Measurements from ENCODE around the gene PIK3CA.
"Not testable (repeated sequence)": the region's sequence is repeated elsewhere in the genome, so short reads cannot be mapped to it uniquely, and the experiment has no call there.

Gene PIK3CA

DNA sequence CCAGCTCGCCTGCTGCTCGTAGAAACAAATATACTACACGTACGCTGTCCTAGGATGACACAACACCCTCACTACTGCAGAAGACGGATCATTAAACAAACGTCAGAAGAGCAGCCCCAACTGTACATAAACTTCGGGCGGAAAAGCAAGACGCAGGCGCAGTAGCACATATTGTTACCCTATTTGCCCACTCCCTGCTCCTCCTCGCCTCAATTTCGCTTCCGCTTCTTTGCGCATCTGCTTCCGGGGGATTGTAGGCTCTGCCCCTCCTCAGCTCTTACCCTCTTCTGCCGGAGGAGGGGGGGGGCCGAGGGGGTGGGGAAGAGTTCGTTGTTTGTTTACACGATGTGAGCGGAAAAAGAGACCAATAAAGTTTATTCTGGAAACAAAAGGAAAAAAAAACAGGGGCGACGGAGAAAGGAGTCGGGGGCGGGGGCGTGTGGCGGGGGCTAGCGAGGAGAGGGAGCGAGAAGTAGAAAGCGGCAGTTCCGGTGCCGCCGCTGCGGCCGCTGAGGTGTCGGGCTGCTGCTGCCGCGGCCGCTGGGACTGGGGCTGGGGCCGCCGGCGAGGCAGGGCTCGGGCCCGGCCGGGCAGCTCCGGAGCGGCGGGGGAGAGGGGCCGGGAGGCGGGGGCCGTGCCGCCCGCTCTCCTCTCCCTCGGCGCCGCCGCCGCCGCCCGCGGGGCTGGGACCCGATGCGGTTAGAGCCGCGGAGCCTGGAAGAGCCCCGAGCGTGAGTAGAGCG, at the start of gene PIK3CA:
TSS of gene PIK3CA (plus strand) at position 485 of the 743 bp plus-strand sequence. CDS start 50,469 bp downstream, outside the sequence.
- peak; percentile 88 for DNase-seq (ENCODE audit: low read depth)

- DNase-seq (ENCODE audit: low read depth): no peak
These were observed 49.6 kb upstream of the PIK3CA start for GRCh38 chr3:179098388-179099077.

- no peak for DNase-seq (ENCODE audit: low read depth)
These were observed 47.5 kb upstream of the PIK3CA start for GRCh38 chr3:179100652-179101051.

- no peak for DNase-seq (ENCODE audit: low read depth)
These were observed 42.3 kb upstream of the PIK3CA start for GRCh38 chr3:179105881-179106280.

DNA sequence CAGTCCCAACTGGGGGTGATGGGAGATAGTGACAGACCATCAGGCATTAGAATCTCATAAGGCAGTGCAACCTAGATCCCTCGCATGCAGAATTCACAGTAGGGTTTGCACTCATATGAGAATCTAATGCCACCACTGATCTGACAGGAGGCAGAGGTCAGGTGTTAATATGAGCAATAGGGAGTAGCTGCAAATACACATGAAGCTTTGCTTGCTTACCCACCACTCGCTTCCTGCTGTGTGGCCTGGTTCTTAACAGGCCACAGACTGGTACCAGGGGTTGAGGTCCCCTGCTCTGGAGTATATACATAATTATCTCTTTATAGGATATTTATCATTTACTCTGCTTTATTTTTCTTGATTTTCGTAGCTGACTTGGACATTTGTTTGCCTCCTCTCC, 40.5 kb upstream of the PIK3CA start:
- no peak for DNase-seq (ENCODE audit: low read depth)

DNA sequence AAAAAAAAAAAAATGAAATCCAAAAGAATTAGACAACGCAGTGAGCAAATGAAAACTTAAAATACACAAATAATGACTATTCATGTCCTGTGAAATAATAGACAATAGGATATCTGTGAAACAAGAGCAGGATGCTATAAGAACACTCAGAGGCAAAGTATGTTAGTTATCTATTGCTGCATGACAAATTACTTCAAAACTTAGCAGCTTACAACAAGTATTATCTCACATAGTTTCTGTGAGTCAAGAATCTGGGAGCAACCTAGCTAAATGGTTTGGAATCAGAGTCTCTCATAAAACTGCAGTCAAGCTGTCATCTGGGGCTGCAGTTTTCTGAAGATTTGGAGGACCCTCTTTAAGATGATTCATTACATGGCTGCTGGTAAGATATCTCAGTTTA, 40.1 kb upstream of the PIK3CA start:
- DNase-seq (ENCODE audit: low read depth): no peak

DNA sequence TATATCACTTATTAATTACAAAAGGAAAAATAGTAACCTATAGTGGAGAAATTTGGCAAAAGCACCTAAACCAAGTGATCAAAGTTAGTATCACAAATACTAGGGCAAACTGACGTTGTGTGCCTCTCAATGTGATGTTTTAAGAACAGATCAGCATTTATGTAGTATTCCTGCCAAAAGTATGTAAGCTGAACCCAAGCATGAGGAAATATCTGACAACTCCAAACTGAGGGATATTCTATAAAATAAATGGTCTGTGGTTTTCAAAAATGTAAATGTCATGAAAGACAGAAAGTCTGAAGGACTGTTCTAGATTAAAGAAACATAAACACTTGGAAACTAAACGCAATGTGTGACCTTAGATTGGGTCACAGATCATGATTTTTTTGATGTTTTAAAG, 34.3 kb upstream of the PIK3CA start:
- DNase-seq (ENCODE audit: low read depth): no peak

GRCh38 chr3:179115444-179115843, 32.7 kb upstream of the PIK3CA start:
- DNase-seq (ENCODE audit: low read depth): not testable (repeated sequence)

DNA sequence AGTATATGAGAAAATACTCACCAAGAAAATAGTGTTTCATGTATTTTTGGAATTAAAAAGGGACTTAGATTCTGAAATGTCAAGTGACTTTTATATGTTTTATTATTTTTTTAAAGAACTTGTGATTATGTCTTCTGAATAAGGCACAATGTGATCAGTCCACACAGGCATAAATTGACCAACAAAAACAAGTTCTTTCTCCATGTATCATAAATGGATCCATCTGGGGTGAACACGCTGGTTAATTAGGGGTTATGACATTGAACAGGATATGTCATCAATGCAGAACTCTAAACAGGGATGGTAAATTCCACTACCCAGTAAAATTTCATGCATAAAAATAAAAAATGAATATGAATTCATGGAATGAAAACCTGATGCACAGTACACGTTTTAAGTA, 31.3 kb upstream of the PIK3CA start:
- no peak for DNase-seq (ENCODE audit: low read depth)

GRCh38 chr3:179132191-179132890, 15.8 kb upstream of the PIK3CA start:
- DNase-seq (ENCODE audit: low read depth): not testable (repeated sequence)

DNA sequence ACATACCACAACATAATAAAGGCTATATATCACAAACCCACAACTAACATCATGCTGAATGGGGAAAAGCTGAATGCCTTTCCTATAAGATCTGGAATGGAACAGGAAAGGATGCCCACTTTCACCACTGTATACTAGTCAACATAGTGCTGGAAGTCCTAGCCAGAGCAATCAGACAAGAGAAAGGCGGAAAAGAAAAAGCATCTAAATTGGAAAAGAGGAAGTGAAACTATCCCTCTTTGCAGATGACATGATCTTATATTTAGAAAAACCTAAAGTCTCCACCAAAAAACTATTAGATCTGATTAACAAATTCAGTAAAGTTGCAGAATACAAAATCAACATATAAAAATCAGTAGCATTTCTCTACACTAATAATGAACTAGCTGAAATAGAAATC, 14.6 kb upstream of the PIK3CA start:
- DNase-seq (ENCODE audit: low read depth): no peak

DNA sequence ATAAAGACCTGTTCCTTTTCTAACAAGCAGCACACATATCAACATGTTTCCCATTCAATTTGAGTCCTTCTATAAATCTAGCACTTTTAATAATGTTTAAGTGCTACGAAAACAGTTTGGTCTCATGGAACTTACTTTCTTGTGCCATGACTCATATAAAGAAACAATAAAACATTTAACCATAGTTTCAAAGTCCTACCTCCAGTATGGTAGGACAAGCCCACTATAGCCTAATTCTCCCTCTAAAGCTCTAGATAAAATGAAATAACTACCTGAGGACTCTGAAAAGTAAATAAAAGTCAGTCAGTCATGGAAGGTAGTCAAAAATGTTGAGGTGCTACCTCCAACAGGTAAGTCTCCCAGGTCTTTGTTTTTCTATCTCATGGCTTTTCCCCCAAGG, 12.0 kb upstream of the PIK3CA start:
- no peak for DNase-seq (ENCODE audit: low read depth)

- no peak for DNase-seq (ENCODE audit: low read depth)
These were observed 6.3 kb upstream of the PIK3CA start for GRCh38 chr3:179141890-179142289.

- DNase-seq (ENCODE audit: low read depth): no peak
These were observed 1.1 kb upstream of the PIK3CA start for GRCh38 chr3:179146911-179147513.

- no peak for DNase-seq (ENCODE audit: low read depth)
These were observed 664 bp upstream of the PIK3CA start for GRCh38 chr3:179147514-179147872.

DNA sequence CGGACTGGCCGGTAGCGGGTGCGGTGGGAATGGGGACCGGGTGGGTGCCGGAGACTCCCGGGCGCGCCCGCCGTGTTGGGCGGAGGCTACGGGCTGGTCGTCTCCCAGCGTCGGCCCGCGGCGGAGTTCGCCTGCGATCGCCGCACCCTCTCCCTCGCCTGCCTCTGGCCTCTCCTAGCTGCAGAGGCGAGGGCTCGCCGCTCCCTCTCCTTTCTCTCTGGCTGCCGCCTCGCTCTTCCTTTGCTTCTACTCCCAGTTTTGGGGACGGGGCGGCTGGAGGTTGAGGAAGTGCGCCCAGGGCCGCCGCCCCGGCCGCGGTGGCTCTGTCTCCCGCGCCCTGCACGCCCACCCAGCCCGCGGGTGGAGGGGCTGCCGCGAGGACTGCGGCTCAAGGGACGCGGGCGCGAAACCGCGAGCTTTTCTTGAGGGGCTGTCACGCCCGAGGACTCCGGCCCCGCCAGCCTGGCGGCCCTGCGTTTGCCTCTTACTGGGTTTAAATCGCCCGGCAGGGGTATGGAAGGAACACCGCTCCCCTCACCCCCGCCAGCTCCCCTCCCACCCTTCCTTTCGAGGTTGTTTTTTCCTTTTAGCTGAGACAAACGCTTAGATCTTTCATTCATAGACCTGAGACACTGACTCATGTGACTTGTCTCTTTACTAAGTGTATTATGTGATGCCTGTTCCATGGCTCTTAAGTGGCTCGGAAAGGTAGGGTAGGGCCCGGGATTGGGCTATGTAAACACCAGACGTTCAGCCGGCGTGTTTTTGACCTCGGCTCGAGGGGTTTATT, 654 bp downstream of the PIK3CA start:
- DNase-seq (ENCODE audit: low read depth): peak; percentile 50

DNA sequence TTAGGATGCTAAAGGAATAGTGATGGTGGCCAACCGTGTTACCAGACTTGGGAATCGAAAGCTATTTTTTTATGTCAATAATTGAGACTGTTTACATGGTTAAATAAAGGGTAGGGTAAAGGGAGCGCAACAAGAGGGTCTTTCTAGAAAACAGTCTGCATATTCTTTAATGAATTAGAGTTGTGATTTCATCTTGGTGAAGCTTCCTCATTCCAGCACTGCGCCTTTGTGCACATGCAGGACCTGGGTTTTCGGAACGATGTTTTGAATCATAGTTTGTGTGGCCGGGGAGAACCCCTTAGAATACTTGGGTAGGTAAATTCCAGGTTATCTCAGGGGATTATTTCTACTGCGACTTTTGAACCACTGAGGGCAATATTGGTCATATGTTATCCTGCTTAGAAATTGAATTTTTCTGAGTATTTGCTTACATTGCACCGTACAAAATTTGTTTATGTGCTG, 1.3 kb downstream of the PIK3CA start:
- no peak for DNase-seq (ENCODE audit: low read depth)

DNA sequence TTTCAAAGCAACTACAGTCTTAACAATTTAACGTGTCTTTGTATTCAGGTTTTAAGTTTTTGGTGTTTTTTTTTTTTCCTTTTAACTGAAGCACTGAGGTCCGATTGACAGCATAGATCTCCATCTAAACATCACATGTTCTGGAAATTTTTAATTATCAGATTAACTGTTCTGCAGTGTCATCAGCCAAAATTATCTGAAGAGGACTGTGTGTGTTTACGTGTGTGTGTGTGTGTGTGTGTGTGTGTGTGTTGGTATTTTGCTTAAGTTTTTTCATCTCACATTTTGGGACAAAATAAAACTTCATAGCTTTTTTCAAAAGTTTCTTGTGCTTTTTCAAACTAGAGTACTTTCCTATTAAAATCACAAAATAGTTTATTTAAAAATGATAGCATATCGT, 1.8 kb downstream of the PIK3CA start:
- DNase-seq (ENCODE audit: low read depth): no peak

DNA sequence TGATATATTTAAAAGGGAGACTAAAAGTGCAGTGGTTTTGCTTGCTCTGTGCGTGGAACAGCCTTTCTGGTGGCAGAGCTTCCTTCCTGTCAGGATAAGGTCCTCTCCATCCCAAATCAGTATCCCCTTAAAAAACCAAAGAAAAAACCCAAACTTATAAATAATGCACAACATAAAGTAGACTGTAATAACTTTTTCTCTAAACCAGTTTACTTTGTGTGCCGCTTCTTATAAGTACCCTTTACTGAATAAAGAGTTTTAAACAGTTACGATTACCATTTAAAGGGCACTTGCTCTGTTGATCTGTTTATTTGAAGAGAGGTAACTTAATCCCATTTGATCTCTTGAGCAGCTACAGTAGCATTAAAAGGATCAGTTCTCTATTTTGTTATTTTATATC, 2.5 kb downstream of the PIK3CA start:
- no peak for DNase-seq (ENCODE audit: low read depth)

- DNase-seq (ENCODE audit: low read depth): no peak
These were observed 3.3 kb downstream of the PIK3CA start for GRCh38 chr3:179151474-179151873.

GRCh38 chr3:179156170-179156569, 8.0 kb downstream of the PIK3CA start:
- no peak for DNase-seq (ENCODE audit: low read depth)

DNA sequence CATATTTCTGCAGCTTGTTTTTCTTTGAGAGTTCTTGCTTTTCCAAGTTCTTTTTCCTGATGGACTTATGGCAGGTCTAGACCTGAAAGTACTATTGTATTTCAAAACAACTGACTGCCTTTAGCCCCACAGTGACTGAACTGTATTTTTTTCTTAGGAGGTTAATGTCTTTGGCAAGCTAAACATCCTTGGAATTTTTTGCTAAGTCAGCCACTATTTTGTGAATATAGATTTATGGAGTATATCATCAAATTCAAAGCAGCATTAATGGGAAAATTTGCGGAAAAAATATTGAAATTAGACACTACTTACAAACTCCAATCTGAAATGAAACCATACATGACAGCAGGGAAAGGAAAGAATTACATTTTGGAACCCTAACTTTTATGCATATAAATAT, 8.6 kb downstream of the PIK3CA start:
- DNase-seq (ENCODE audit: low read depth): no peak
